SK-N-SH treated with all-trans-retinoic acid at 6 μM for 48 hours (cell line): ENCODE results near the gene MOK.

ENCODE experiments used
- ARNTL ChIP-seq: fragments of 450-650 bp; formaldehyde crosslinking; IDR thresholded peaks from 2 replicates; pipeline ENCODE4 v1.5.0; 2020; ENCODE audit warnings: low read depth, mild to moderate bottlenecking, moderate library complexity, borderline replicate concordance
- BACH2 ChIP-seq: fragments of 250-450 bp; sonication (Bioruptor Pico); IDR thresholded peaks from 2 replicates; pipeline ENCODE4 v1.9.0; 2021; ENCODE audit warnings: mild to moderate bottlenecking, borderline replicate concordance
- CSDC2 ChIP-seq: fragments of 250-450 bp; sonication (Bioruptor Pico); IDR thresholded peaks from 2 replicates; pipeline ENCODE4 v1.5.0; 2020; ENCODE audit warnings: mild to moderate bottlenecking, moderate library complexity
- ESRRG ChIP-seq: fragments of 250-450 bp; sonication (Bioruptor Pico); IDR thresholded peaks from 2 replicates; pipeline ENCODE4 v1.6.1; 2021; ENCODE audit warnings: mild to moderate bottlenecking
- OSR1 ChIP-seq: fragments of 250-450 bp; sonication (Bioruptor Pico); IDR thresholded peaks from 2 replicates; pipeline ENCODE4 v1.8.0; 2022; ENCODE audit warnings: moderate library complexity, mild to moderate bottlenecking, inconsistent platforms
- PPARA ChIP-seq: fragments of 250-450 bp; sonication (Bioruptor Pico); IDR thresholded peaks from 2 replicates; pipeline ENCODE4 v1.5.0; 2020; ENCODE audit warnings: mild to moderate bottlenecking, borderline replicate concordance
- RARB ChIP-seq: fragments of 250-450 bp; sonication (Bioruptor Pico); IDR thresholded peaks from 2 replicates; pipeline ENCODE4 v1.8.0; 2021; ENCODE audit warnings: mild to moderate bottlenecking, moderate library complexity
- SNAI2 ChIP-seq: fragments of 250-450 bp; sonication (Bioruptor Pico); IDR thresholded peaks from 2 replicates; pipeline ENCODE4 v1.5.0; 2020; ENCODE audit warnings: mild to moderate bottlenecking, moderate library complexity
- ZNF565 ChIP-seq: fragments of 450-650 bp; formaldehyde crosslinking; conservative IDR thresholded peaks from 2 replicates; pipeline ENCODE4 v1.5.0; 2020; ENCODE audit warnings: low read depth, mild to moderate bottlenecking, moderate library complexity
- TF ChIP-seq, protein P1 (sequence below): fragments of 250-450 bp; sonication (Bioruptor Pico); IDR thresholded peaks from 2 replicates; pipeline ENCODE4 v1.5.1; 2020; ENCODE audit warnings: low read depth, mild to moderate bottlenecking, moderate library complexity
- TF ChIP-seq, protein P2 (sequence below): fragments of 250-450 bp; sonication (Bioruptor Pico); IDR thresholded peaks from 2 replicates; pipeline ENCODE4 v1.8.0; 2021; ENCODE audit warnings: low read depth, mild to moderate bottlenecking, moderate library complexity, borderline replicate concordance
- TF ChIP-seq, protein P3 (sequence below): fragments of 250-450 bp; sonication (Bioruptor Pico); IDR thresholded peaks from 2 replicates; pipeline ENCODE4 v1.8.0; 2020; ENCODE audit warnings: mild to moderate bottlenecking, moderate library complexity, borderline replicate concordance

DNA sequence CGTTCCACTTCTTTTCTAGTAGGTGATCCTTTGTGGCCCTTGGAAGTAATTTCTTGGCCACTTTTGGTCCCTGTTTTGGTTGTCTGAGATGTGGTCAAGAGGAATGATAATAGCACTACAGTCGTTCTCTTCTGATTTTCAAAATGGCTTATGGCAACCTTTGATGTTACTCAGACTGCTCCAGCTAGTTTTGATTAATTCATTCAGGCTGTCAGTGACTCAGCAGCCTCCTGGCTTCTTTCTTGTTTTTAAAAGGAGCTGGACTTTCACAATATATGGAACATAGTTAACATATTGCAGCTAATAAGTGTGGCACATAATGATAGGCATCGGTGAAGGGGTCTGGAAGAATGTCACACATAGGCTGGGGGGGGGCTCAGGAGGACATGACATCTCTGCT is 117.9 kb downstream of the MOK start:
- TF ChIP-seq, protein P1, sequence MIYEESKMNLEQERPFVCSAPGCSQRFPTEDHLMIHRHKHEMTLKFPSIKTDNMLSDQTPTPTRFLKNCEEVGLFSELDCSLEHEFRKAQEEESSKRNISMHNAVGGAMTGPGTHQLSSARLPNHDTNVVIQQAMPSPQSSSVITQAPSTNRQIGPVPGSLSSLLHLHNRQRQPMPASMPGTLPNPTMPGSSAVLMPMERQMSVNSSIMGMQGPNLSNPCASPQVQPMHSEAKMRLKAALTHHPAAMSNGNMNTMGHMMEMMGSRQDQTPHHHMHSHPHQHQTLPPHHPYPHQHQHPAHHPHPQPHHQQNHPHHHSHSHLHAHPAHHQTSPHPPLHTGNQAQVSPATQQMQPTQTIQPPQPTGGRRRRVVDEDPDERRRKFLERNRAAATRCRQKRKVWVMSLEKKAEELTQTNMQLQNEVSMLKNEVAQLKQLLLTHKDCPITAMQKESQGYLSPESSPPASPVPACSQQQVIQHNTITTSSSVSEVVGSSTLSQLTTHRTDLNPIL: no peak
- TF ChIP-seq, protein P2, sequence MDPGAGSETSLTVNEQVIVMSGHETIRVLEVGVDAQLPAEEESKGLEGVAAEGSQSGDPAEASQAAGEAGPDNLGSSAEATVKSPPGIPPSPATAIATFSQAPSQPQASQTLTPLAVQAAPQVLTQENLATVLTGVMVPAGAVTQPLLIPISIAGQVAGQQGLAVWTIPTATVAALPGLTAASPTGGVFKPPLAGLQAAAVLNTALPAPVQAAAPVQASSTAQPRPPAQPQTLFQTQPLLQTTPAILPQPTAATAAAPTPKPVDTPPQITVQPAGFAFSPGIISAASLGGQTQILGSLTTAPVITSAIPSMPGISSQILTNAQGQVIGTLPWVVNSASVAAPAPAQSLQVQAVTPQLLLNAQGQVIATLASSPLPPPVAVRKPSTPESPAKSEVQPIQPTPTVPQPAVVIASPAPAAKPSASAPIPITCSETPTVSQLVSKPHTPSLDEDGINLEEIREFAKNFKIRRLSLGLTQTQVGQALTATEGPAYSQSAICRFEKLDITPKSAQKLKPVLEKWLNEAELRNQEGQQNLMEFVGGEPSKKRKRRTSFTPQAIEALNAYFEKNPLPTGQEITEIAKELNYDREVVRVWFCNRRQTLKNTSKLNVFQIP (CRISPR knock-in tag): no peak
- TF ChIP-seq, protein P3, sequence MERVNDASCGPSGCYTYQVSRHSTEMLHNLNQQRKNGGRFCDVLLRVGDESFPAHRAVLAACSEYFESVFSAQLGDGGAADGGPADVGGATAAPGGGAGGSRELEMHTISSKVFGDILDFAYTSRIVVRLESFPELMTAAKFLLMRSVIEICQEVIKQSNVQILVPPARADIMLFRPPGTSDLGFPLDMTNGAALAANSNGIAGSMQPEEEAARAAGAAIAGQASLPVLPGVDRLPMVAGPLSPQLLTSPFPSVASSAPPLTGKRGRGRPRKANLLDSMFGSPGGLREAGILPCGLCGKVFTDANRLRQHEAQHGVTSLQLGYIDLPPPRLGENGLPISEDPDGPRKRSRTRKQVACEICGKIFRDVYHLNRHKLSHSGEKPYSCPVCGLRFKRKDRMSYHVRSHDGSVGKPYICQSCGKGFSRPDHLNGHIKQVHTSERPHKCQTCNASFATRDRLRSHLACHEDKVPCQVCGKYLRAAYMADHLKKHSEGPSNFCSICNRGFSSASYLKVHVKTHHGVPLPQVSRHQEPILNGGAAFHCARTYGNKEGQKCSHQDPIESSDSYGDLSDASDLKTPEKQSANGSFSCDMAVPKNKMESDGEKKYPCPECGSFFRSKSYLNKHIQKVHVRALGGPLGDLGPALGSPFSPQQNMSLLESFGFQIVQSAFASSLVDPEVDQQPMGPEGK (CRISPR knock-in tag): no peak
- TF ChIP-seq ZNF565 (no peak), OSR1 (no peak), RARB (CRISPR knock-in tag) (no peak), ARNTL (CRISPR knock-in tag) (no peak), SNAI2 (CRISPR knock-in tag) (no peak), BACH2 (CRISPR knock-in tag) (no peak), ESRRG (no peak), CSDC2 (CRISPR knock-in tag) (no peak), PPARA (CRISPR knock-in tag) (no peak)
